SKM-1 (cell line): ENCODE data around the gene GDF10.

Source experiments
- DNase-seq: peaks from one replicate; lab custom pipeline; 2025; ENCODE audit not compliant: unreplicated experiment; lab: John Stamatoyannopoulos, UW

Gene GDF10

GRCh38 chr10:47299611-47300428 is at the start of gene GDF10:
Gene GDF10 (plus strand): TSS chr10:47300197. CDS start chr10:47300652, 455 bp downstream.
- no peak for DNase-seq

GRCh38 chr10:47252093-47252780 is 47.8 kb upstream of the GDF10 start:
- DNase-seq: no peak

GRCh38 chr10:47253030-47253637 is 46.9 kb upstream of the GDF10 start:
- no peak for DNase-seq

GRCh38 chr10:47253651-47254375 is 46.2 kb upstream of the GDF10 start:
- DNase-seq: no peak

- DNase-seq: no peak
Measured at GRCh38 chr10:47254611-47255010, 45.4 kb upstream of the GDF10 start.

GRCh38 chr10:47255033-47255813 is 44.8 kb upstream of the GDF10 start:
- no peak for DNase-seq

- no peak for DNase-seq
Measured at GRCh38 chr10:47255866-47256265, 44.1 kb upstream of the GDF10 start.

GRCh38 chr10:47256751-47257336 is 43.2 kb upstream of the GDF10 start:
- no peak for DNase-seq

- DNase-seq: peak; percentile 45
Measured at GRCh38 chr10:47257396-47258120, 42.4 kb upstream of the GDF10 start.

GRCh38 chr10:47258921-47259320 is 41.1 kb upstream of the GDF10 start:
- no peak for DNase-seq

- no peak for DNase-seq
Measured at GRCh38 chr10:47259466-47259865, 40.5 kb upstream of the GDF10 start.

GRCh38 chr10:47260505-47261111 is 39.4 kb upstream of the GDF10 start:
- DNase-seq: no peak

GRCh38 chr10:47261121-47261520 is 38.9 kb upstream of the GDF10 start:
- no peak for DNase-seq

GRCh38 chr10:47261556-47261955 is 38.4 kb upstream of the GDF10 start:
- no peak for DNase-seq

- no peak for DNase-seq
Measured at GRCh38 chr10:47262606-47263533, 37.1 kb upstream of the GDF10 start.

GRCh38 chr10:47264797-47265281 is 35.2 kb upstream of the GDF10 start:
- DNase-seq: no peak

GRCh38 chr10:47266602-47267001 is 33.4 kb upstream of the GDF10 start:
- no peak for DNase-seq

GRCh38 chr10:47268696-47269095 is 31.3 kb upstream of the GDF10 start:
- DNase-seq: no peak
